Mesenchymal stem cell (in vitro differentiated cells and primary cell): ENCODE results near the gene CYP19A1.
A peak's percentile ranks its signal among the peaks of the same experiment; 100 is the strongest.

Experiments used
- DNase-seq: peaks from one replicate; pipeline ENCODE4 v3.0.0-alpha.2; 2013
- H2AFZ ChIP-seq: one replicate; pipeline ENCODE4 v1.6.1; 2013; ENCODE audit warnings: low read depth, mild to moderate bottlenecking, control low read depth, inconsistent platforms, low read length, moderate library complexity
- H2AK5ac ChIP-seq: 2 replicates; pipeline ENCODE4 v1.6.1; 2013; ENCODE audit warnings: low read length, moderate library complexity, mild to moderate bottlenecking, inconsistent platforms; ENCODE audit not compliant: severe bottlenecking
- H2BK120ac ChIP-seq: one replicate; pipeline ENCODE4 v1.6.1; 2013; ENCODE audit warnings: low read depth, mild to moderate bottlenecking, inconsistent platforms, low read length, moderate library complexity
- H2BK12ac ChIP-seq, 2 experiments: one replicate each; pipeline ENCODE4 v1.6.1; 2013; ENCODE audit warnings: inconsistent platforms in 2 of 2, low read length in 2 of 2, mild to moderate bottlenecking in 2 of 2, moderate library complexity in 2 of 2, control low read depth in 1 of 2
- H2BK15ac ChIP-seq: one replicate; pipeline ENCODE4 v1.6.1; 2013; ENCODE audit warnings: mild to moderate bottlenecking, low read depth, inconsistent platforms; ENCODE audit not compliant: poor library complexity, severe bottlenecking
- H2BK5ac ChIP-seq: 2 replicates; pipeline ENCODE4 v1.6.1; 2013; ENCODE audit warnings: low read depth, mild to moderate bottlenecking, low read length, control low read depth, inconsistent platforms; ENCODE audit not compliant: poor library complexity, severe bottlenecking
- H3K14ac ChIP-seq, 2 experiments: one replicate each; pipeline ENCODE4 v1.6.1; 2013; ENCODE audit warnings: inconsistent platforms in 2 of 2, low read length in 2 of 2, control low read depth in 1 of 2, mild to moderate bottlenecking in 1 of 2, moderate library complexity in 1 of 2
- H3K18ac ChIP-seq, 2 experiments: one replicate each; pipeline ENCODE4 v1.6.1; 2013; ENCODE audit warnings: inconsistent platforms in 2 of 2, low read length in 2 of 2, control low read depth in 1 of 2, low read depth in 1 of 2, mild to moderate bottlenecking in 1 of 2
- H3K23ac ChIP-seq, 2 experiments: one replicate each; pipeline ENCODE4 v1.6.1; 2013; ENCODE audit warnings: inconsistent platforms in 2 of 2, low read length in 2 of 2, mild to moderate bottlenecking in 2 of 2, moderate library complexity in 2 of 2, control low read depth in 1 of 2
- H3K27ac ChIP-seq: 2 replicates; pipeline ENCODE4 v1.5.1; 2013; ENCODE audit warnings: mild to moderate bottlenecking, moderate library complexity, low read length, control low read depth, inconsistent platforms; ENCODE audit not compliant: poor library complexity, severe bottlenecking
- H3K27me3 ChIP-seq, 2 experiments: 2 replicates each; pipeline versions ENCODE4 v1.6.1 to v1.7.0; 2013; ENCODE audit warnings: low read length in 2 of 2, mild to moderate bottlenecking in 2 of 2, moderate library complexity in 2 of 2, control low read depth in 1 of 2, inconsistent platforms in 1 of 2; ENCODE audit not compliant: control insufficient read depth in 1 of 2, insufficient read depth in 1 of 2
- H3K36me3 ChIP-seq, 2 experiments: 2 replicates each; pipeline versions ENCODE4 v1.6.1 to v1.7.0; 2013; ENCODE audit warnings: low read length in 2 of 2, control low read depth in 1 of 2, inconsistent platforms in 1 of 2, low read depth in 1 of 2, mild to moderate bottlenecking in 1 of 2; ENCODE audit not compliant: insufficient read depth in 2 of 2, control insufficient read depth in 1 of 2
- H3K4ac ChIP-seq, 2 experiments: one replicate each; pipeline ENCODE4 v1.6.1; 2013; ENCODE audit warnings: inconsistent platforms in 2 of 2, low read length in 2 of 2, mild to moderate bottlenecking in 2 of 2, moderate library complexity in 2 of 2, control low read depth in 1 of 2, low read depth in 1 of 2
- H3K4me1 ChIP-seq: 2 replicates; pipeline ENCODE4 v1.6.1; 2013; ENCODE audit warnings: low read depth, low read length, control low read depth; ENCODE audit not compliant: control insufficient read depth, insufficient read depth
- H3K4me2 ChIP-seq: 2 replicates; pipeline ENCODE4 v1.6.1; 2013; ENCODE audit warnings: low read length, mild to moderate bottlenecking, inconsistent platforms; ENCODE audit not compliant: poor library complexity, severe bottlenecking
- H3K4me3 ChIP-seq, 2 experiments: 2 replicates each; pipeline versions ENCODE4 v1.5.1 to v1.7.0; 2013; ENCODE audit warnings: low read length in 2 of 2, mild to moderate bottlenecking in 2 of 2, control low read depth in 1 of 2, low read depth in 1 of 2; ENCODE audit not compliant: insufficient read depth in 1 of 2
- H3K79me1 ChIP-seq: replicated peaks from 2 replicates; pipeline ENCODE4 v1.6.1; 2013; ENCODE audit warnings: mild to moderate bottlenecking, control low read depth, low read length, inconsistent platforms; ENCODE audit not compliant: poor library complexity, severe bottlenecking
- H3K9ac ChIP-seq: 2 replicates; pipeline ENCODE4 v1.7.0; 2013; ENCODE audit warnings: mild to moderate bottlenecking, low read length, moderate library complexity
- H3K9me3 ChIP-seq: 2 replicates; pipeline ENCODE4 v1.7.0; 2013; ENCODE audit warnings: mild to moderate bottlenecking, low read length; ENCODE audit not compliant: control insufficient read depth
- H4K8ac ChIP-seq: one replicate; pipeline ENCODE4 v1.6.1; 2013; ENCODE audit warnings: inconsistent platforms, mild to moderate bottlenecking, low read length, moderate library complexity
- H4K91ac ChIP-seq: one replicate; pipeline ENCODE4 v1.6.1; 2013; ENCODE audit warnings: mild to moderate bottlenecking, low read length, inconsistent platforms
- WGBS: methylation state at CpG from one replicate; pipeline ENCODE4 v1.1.7; 2013; ENCODE audit warnings: mixed read lengths; 5-methylcytosine and 5-hydroxymethylcytosine counted together

Gene CYP19A1

GRCh38 chr15:51192521-51193280, 145.7 kb downstream of the CYP19A1 start:
- no peak overlapping the region for H2BK5ac ChIP-seq
- H2AFZ ChIP-seq, result no peak overlapping the region
- H4K91ac ChIP-seq, result no peak overlapping the region
- H3K14ac ChIP-seq, result no peak overlapping the region
- H3K27me3 ChIP-seq, result peaks cover 0 to 27% of the 10 kb centered on the region in 2 experiments
- no peak overlapping the region for H4K8ac ChIP-seq
- H3K18ac ChIP-seq, result no peak overlapping the region
- no peak overlapping the region for H3K4me3 ChIP-seq
- H3K79me1 ChIP-seq, result no peaks in the 10 kb centered on the region
- H2BK15ac ChIP-seq, result no peak overlapping the region
- peak; percentile 76 for DNase-seq
- WGBS, result 45% methylated on average over 14 of the region's 14 CpGs
- H2BK120ac ChIP-seq, result no peak overlapping the region
- H3K4ac ChIP-seq, result no peak overlapping the region
- H3K9me3 ChIP-seq, result no peaks in the 10 kb centered on the region
- no peak overlapping the region for H3K4me2 ChIP-seq
- no peak overlapping the region for H2BK12ac ChIP-seq
- no peak overlapping the region for H2AK5ac ChIP-seq
- H3K23ac ChIP-seq, result no peak overlapping the region
- H3K27ac ChIP-seq, result no peak overlapping the region
- H3K4me1 ChIP-seq, result peaks cover 5% of the 10 kb centered on the region
- no peaks in the 10 kb centered on the region for H3K36me3 ChIP-seq
- H3K9ac ChIP-seq, result peak overlapping the region; percentile 51

GRCh38 chr15:51191766-51192165, 146.6 kb downstream of the CYP19A1 start:
- H3K27me3 ChIP-seq, result peaks cover 0 to 20% of the 10 kb centered on the region in 2 experiments
- H3K18ac ChIP-seq, result no peak overlapping the region
- H2BK5ac ChIP-seq, result no peak overlapping the region
- no peaks in the 10 kb centered on the region for H3K79me1 ChIP-seq
- no peak overlapping the region for H3K23ac ChIP-seq
- H3K4ac ChIP-seq, result no peak overlapping the region
- no peak overlapping the region for H2BK12ac ChIP-seq
- no peak overlapping the region for H2BK15ac ChIP-seq
- no peak overlapping the region for H3K14ac ChIP-seq
- H3K36me3 ChIP-seq, result no peaks in the 10 kb centered on the region
- DNase-seq, result no peak
- no peaks in the 10 kb centered on the region for H3K9me3 ChIP-seq
- no peak overlapping the region for H2AK5ac ChIP-seq
- no peak overlapping the region for H4K8ac ChIP-seq
- H4K91ac ChIP-seq, result no peak overlapping the region
- H3K4me1 ChIP-seq, result peaks cover 5% of the 10 kb centered on the region
- H3K4me2 ChIP-seq, result no peak overlapping the region
- H3K4me3 ChIP-seq, result no peak overlapping the region
- WGBS, result 77% methylated on average over 4 of the region's 9 CpGs
- H3K27ac ChIP-seq, result no peak overlapping the region
- H2AFZ ChIP-seq, result no peak overlapping the region
- no peak overlapping the region for H2BK120ac ChIP-seq
- H3K9ac ChIP-seq, result no peak overlapping the region

GRCh38 chr15:51191072-51191670, 147.2 kb downstream of the CYP19A1 start:
- H2BK12ac ChIP-seq, result no peak overlapping the region
- H3K27ac ChIP-seq, result no peak overlapping the region
- H3K9ac ChIP-seq, result no peak overlapping the region
- DNase-seq, result no peak
- H3K4me3 ChIP-seq, result no peak overlapping the region
- H2BK5ac ChIP-seq, result no peak overlapping the region
- H3K23ac ChIP-seq, result no peak overlapping the region
- H3K79me1 ChIP-seq, result no peaks in the 10 kb centered on the region
- no peak overlapping the region for H3K14ac ChIP-seq
- H3K27me3 ChIP-seq, result peaks cover 0 to 23% of the 10 kb centered on the region in 2 experiments
- no peak overlapping the region for H2BK15ac ChIP-seq
- peaks cover 5% of the 10 kb centered on the region for H3K4me1 ChIP-seq
- no peaks in the 10 kb centered on the region for H3K9me3 ChIP-seq
- H3K4me2 ChIP-seq, result no peak overlapping the region
- 86% methylated on average over 7 of the region's 7 CpGs for WGBS
- H3K36me3 ChIP-seq, result no peaks in the 10 kb centered on the region
- H4K8ac ChIP-seq, result no peak overlapping the region
- H3K4ac ChIP-seq, result no peak overlapping the region
- no peak overlapping the region for H2AFZ ChIP-seq
- no peak overlapping the region for H4K91ac ChIP-seq
- H2BK120ac ChIP-seq, result no peak overlapping the region
- no peak overlapping the region for H3K18ac ChIP-seq
- no peak overlapping the region for H2AK5ac ChIP-seq

- peaks cover 0 to 25% of the 10 kb centered on the region in 2 experiments for H3K27me3 ChIP-seq
- H4K8ac ChIP-seq, result no peak overlapping the region
- no peak overlapping the region for H2BK15ac ChIP-seq
- no peak overlapping the region for H2BK120ac ChIP-seq
- no peak overlapping the region for H2BK5ac ChIP-seq
- no peak overlapping the region for H4K91ac ChIP-seq
- H3K27ac ChIP-seq, result no peak overlapping the region
- H3K4me3 ChIP-seq, result no peak overlapping the region
- H2BK12ac ChIP-seq, result no peak overlapping the region
- H2AK5ac ChIP-seq, result no peak overlapping the region
- H3K36me3 ChIP-seq, result no peaks in the 10 kb centered on the region
- WGBS, result 83% methylated on average over 7 of the region's 8 CpGs
- H3K79me1 ChIP-seq, result no peaks in the 10 kb centered on the region
- DNase-seq, result no peak
- H3K4me2 ChIP-seq, result no peak overlapping the region
- H3K9me3 ChIP-seq, result no peaks in the 10 kb centered on the region
- no peak overlapping the region for H3K4ac ChIP-seq
- peaks cover 5% of the 10 kb centered on the region for H3K4me1 ChIP-seq
- peak overlapping the region; percentile 3 for H2AFZ ChIP-seq
- peak overlapping the region in 1 of 2 experiments; percentile 65 for H3K14ac ChIP-seq
- no peak overlapping the region for H3K9ac ChIP-seq
- H3K23ac ChIP-seq, result no peak overlapping the region
- peak overlapping the region in 1 of 2 experiments; percentile 8 for H3K18ac ChIP-seq
Observed at GRCh38 chr15:51190424-51191068, 147.8 kb downstream of the CYP19A1 start.
